ENCODE measurements around the gene MEI4.

GRCh38 chr6:77607004-77607403 lies 45.8 kb upstream of the MEI4 start:
- TF ChIP-seq POLR2A (IDR thresholded peaks at IDR 0.05) (no peak), CTCF (IDR thresholded peaks at IDR 0.05) (no peak)

Data from thyroid gland (tissue), 4 donors.